Forelimb muscle (tissue), 1 donor: Measurements from ENCODE around the gene DPP6. TPM values are rescaled to one million over a fixed set of nuclear protein-coding genes. Genes with fewer than 3 reads are reported as not detected.
"Not testable (repeated sequence)": the region's sequence is repeated elsewhere in the genome, so short reads cannot be mapped to it uniquely, and the experiment has no call there.

Experiments used
- DNase-seq: peaks from one replicate; pipeline ENCODE4 v3.0.0-alpha.2; 2013; ENCODE audit warnings: low read depth
- polyA plus RNA-seq: library from polyadenylated mRNA; unstranded; fragments of 120-200 nt; gene quantifications from one replicate; pipeline ENCODE4 v1.2.1, GENCODE V29; 2013; ENCODE audit not compliant: insufficient read length

The DPP6 gene
- polyA plus RNA-seq, 1 donor: 3.2 TPM

GRCh38 chr7:154072395-154073181, 20.4 kb downstream of the DPP6 start:
- not testable (repeated sequence) for DNase-seq

GRCh38 chr7:154078523-154078922, 26.3 kb downstream of the DPP6 start:
- not testable (repeated sequence) for DNase-seq

GRCh38 chr7:154080249-154080648, 28.1 kb downstream of the DPP6 start:
- not testable (repeated sequence) for DNase-seq

GRCh38 chr7:154087037-154087725, 35.0 kb downstream of the DPP6 start:
- not testable (repeated sequence) for DNase-seq

DNA sequence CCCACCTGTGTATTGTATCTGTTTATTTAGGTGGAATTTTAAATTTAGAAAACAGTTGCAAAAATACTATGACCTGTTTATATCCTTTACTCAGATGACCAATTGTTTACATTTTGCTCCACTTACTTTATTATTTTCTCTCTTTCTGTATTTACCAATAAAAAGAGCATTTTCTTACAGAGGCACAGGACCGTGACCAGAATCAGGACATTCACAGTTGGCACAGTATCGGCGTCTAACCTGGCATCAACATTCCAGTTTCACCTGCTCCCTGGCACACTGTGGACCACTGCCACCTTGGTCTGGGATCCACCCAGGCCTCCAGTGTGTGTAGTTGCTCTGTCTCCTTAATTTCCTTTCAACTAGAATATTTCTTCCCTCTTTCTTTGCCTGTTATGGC, 39.9 kb downstream of the DPP6 start:
- not testable (repeated sequence) for DNase-seq

GRCh38 chr7:154095201-154095600, 43.0 kb downstream of the DPP6 start:
- DNase-seq: not testable (repeated sequence)

DNA sequence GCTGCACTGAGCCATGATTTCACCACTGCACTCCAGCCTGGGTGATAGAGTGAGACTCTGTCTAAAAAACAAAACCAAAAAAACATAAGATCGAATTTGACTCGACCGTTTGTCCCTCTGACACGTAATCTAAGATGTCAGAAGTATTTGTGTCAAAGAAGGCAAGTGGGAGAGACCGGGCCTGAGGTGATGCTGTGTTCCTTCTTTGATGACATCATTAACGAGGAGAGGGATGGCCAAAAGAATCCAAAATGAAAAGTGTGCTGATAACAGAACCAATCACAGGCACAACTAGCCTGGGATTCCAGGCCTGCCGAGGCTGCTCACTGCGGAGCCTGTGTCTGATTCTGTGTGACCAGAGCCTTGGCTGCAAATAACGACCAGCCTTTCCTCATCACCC, 52.9 kb downstream of the DPP6 start:
- DNase-seq: not testable (repeated sequence)

- not testable (repeated sequence) for DNase-seq
Measured at GRCh38 chr7:154109615-154110014, 57.4 kb downstream of the DPP6 start.

- DNase-seq: not testable (repeated sequence)
Measured at GRCh38 chr7:154113732-154114351, 61.6 kb downstream of the DPP6 start.

DNA sequence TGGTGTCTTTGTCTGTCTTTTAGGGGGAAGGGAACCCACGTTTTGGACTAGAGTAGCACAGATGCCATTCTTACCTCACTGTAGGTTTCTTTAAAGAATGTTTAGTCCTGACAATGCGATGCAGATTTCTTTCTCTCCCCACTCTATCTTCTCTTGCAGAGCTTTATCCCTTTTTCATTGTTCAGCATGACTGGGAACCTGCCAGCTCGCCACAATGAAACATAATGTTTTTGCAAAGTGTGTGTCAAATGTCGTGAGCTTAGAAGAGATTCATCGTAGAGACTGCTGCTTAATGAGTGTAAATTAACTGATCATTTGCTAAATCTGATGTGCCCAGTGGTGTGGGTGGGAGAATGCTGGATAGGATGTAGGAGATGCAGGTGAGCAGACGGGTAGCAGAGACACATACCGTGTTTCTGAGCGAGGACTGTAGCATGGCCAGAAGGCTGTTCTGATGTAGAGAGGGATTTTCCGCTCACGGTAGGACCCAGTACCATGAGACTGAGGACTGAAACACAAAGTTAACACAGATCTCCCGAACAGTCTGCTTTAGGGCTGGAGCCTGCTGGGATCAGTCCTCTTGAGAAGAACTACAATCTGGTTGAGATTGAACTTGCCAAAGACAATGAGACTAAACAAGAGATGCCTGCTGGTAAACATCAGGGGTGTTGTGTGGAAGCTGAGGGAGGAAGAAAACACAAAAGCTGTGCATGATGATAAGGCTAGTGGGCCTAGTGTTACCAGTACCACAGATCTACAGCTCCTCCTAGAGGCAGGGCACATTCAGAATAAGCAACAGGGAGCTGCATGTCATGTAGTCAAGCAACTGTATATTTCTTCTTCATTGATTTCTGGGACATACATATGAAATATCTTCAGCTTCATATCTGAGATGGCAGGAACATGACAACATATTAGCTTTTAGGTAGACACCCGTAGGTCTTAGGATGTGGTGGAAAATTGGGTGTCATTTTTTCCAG, 65.5 kb downstream of the DPP6 start:
- not testable (repeated sequence) for DNase-seq

GRCh38 chr7:154120825-154121224, 68.6 kb downstream of the DPP6 start:
- DNase-seq: not testable (repeated sequence)

GRCh38 chr7:154122720-154123119, 70.5 kb downstream of the DPP6 start:
- not testable (repeated sequence) for DNase-seq

GRCh38 chr7:154123397-154123796, 71.2 kb downstream of the DPP6 start:
- DNase-seq: not testable (repeated sequence)

GRCh38 chr7:154129142-154129541, 76.9 kb downstream of the DPP6 start:
- DNase-seq: not testable (repeated sequence)

- DNase-seq: not testable (repeated sequence)
Measured at GRCh38 chr7:154132617-154133016, 80.4 kb downstream of the DPP6 start.

DNA sequence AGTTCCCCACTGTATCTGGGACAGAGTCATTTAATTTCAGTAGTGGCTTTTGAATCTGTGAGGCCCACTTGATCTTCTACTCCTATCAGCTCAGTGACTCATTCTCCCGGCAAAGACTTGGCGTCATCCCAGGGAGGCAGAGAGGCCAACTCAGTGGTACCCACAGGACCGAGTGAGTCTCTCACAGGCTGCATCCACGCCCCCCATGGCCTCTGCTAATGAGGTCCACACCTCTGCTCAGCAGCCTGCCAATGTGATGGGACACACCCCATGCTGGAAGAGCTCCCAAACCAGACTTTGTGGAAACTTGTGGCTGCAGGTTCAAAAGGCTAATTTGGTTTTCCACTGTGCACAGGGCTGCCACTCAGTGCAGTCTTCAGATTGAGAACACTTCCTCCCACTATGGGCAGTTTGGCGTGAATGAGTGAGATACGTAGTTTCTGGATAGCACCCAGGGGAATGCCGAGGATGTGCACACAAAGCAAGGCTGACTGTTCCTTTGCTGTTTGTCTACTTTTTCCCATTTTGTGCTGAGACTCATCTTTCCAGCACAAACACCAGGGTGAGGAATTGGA, 81.6 kb downstream of the DPP6 start:
- DNase-seq: not testable (repeated sequence)

DNA sequence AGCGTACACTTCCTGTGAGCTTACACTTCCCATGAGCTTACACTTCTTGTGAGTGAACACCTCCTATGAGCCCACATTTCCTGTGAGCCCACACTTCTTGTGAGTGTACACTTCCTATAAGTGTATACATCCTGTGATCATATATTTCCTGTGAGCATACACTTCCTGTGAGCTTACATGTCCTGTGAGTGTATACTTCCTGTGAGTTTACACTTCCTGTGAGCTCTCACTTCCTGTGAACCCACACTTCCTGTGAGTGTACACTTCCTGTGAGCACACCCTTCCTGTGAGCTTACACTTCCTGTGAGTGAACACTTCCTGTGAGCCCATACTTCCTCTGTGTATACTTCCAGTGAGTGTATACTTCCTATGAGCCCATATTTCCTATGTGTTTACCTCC, 82.5 kb downstream of the DPP6 start:
- not testable (repeated sequence) for DNase-seq

- DNase-seq: not testable (repeated sequence)
Measured at GRCh38 chr7:154135646-154136045, 83.4 kb downstream of the DPP6 start.

GRCh38 chr7:154145922-154146706, 93.9 kb downstream of the DPP6 start:
- not testable (repeated sequence) for DNase-seq

DNA sequence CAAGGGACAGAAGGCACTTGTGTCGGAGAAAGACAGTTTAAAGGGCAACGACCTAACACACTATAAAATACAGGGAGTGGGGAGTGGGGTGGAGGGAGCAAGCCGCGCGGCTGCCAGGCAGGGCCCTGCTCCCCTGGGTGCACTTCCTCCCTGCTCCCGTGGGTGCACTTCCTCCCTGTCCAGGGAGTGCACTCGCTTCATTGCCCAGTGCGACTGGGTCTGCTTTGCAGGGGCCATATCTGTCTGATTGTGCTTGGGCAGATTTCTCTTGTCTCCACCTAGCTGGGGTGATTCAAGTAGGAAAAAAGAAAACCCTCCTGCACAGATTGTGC, 94.5 kb downstream of the DPP6 start:
- DNase-seq: not testable (repeated sequence)
